NCI-H1694 (cell line): ENCODE results near the gene STX2.
"Not testable (repeated sequence)": the region's sequence is repeated elsewhere in the genome, so short reads cannot be mapped to it uniquely, and the experiment has no call there.

Experiments
- DNase-seq: peaks from one replicate; lab custom pipeline; 2025; lab: John Stamatoyannopoulos, UW

The STX2 gene

GRCh38 chr12:130838951-130839769, at the start of gene STX2:
Gene STX2 (minus strand): TSS chr12:130839250. CDS start chr12:130839099, 151 bp downstream.
- peak; percentile 60 for DNase-seq

GRCh38 chr12:130887190-130887589, 48.1 kb upstream of the STX2 start:
- DNase-seq: not testable (repeated sequence)

- no peak for DNase-seq
These were observed 42.5 kb upstream of the STX2 start for GRCh38 chr12:130881548-130881947.

- no peak for DNase-seq
These were observed 42.0 kb upstream of the STX2 start for GRCh38 chr12:130881046-130881445.

GRCh38 chr12:130880411-130880885, 41.4 kb upstream of the STX2 start:
- DNase-seq: no peak

GRCh38 chr12:130879781-130880389, 40.8 kb upstream of the STX2 start:
- DNase-seq: no peak

- no peak for DNase-seq
These were observed 40.2 kb upstream of the STX2 start for GRCh38 chr12:130879212-130879686.

- no peak for DNase-seq
These were observed 39.4 kb upstream of the STX2 start for GRCh38 chr12:130878193-130879185.

GRCh38 chr12:130877333-130877732, 38.3 kb upstream of the STX2 start:
- DNase-seq: no peak

- no peak for DNase-seq
These were observed 37.7 kb upstream of the STX2 start for GRCh38 chr12:130876758-130877157.

GRCh38 chr12:130876297-130876696, 37.2 kb upstream of the STX2 start:
- no peak for DNase-seq

- DNase-seq: not testable (repeated sequence)
These were observed 36.7 kb upstream of the STX2 start for GRCh38 chr12:130875708-130876107.

GRCh38 chr12:130875193-130875592, 36.1 kb upstream of the STX2 start:
- DNase-seq: no peak

- DNase-seq: no peak
These were observed 35.6 kb upstream of the STX2 start for GRCh38 chr12:130874696-130875095.

GRCh38 chr12:130873825-130874224, 34.8 kb upstream of the STX2 start:
- no peak for DNase-seq

GRCh38 chr12:130873106-130873795, 34.2 kb upstream of the STX2 start:
- no peak for DNase-seq

GRCh38 chr12:130872179-130873096, 33.4 kb upstream of the STX2 start:
- DNase-seq: no peak

- peak; percentile 54 for DNase-seq
These were observed 32.5 kb upstream of the STX2 start, which contains the start of gene RAN for GRCh38 chr12:130871286-130872178. Gene RAN (plus strand): TSS chr12:130872066. CDS start chr12:130872594, 528 bp downstream.
